Adrenal gland (tissue), 12 donors: ENCODE data around the gene UBAC2. TPM values are rescaled to one million over a fixed set of nuclear protein-coding genes. Genes with fewer than 3 reads are reported as not detected.
"Not testable (repeated sequence)": the region's sequence is repeated elsewhere in the genome, so short reads cannot be mapped to it uniquely, and the experiment has no call there.

Source experiments
- DNase-seq, 7 donors: peaks; one replicate each; pipeline ENCODE4 v3.0.0-alpha.2; 2019 to 2020
- H3K27ac ChIP-seq, 5 donors: fragments of 200-600 bp; sonication (generic) in 4 of 5; 1 replicate in 3 of 5; 2 replicates in 2 of 5; pipeline versions ENCODE4 v1.5.1 to v1.8.0; 2016 to 2020; ENCODE audit warnings: mild to moderate bottlenecking in 1 of 5
- H3K27me3 ChIP-seq: fragments of 200-600 bp; 2 replicates; pipeline ENCODE4 v1.8.0; 2021
- H3K36me3 ChIP-seq, 2 donors: fragments of 200-600 bp; replicated peaks in 1 of 2; 1 replicate in 1 of 2; 2 replicates in 1 of 2; pipeline versions ENCODE4 v1.5.1 to v1.8.0; 2018 to 2022
- H3K4me1 ChIP-seq, 2 donors: fragments of 200-600 bp; replicated peaks in 1 of 2; 1 replicate in 1 of 2; 2 replicates in 1 of 2; pipeline versions ENCODE4 v1.5.1 to v1.8.0; 2018 to 2021
- H3K4me3 ChIP-seq, 4 donors: fragments of 200-600 bp; sonication (generic) in 3 of 4; one replicate each; pipeline ENCODE4 v1.5.1; 2016 to 2018
- H3K9me3 ChIP-seq, 3 donors: fragments of 200-600 bp; sonication (generic) in 1 of 3; replicated peaks in 1 of 3; 1 replicate in 2 of 3; 2 replicates in 1 of 3; pipeline versions ENCODE4 v1.5.1 to v1.8.0; 2016 to 2021
- POLR2A ChIP-seq, 2 donors: fragments of 450-650 bp; IDR thresholded peaks; one replicate each; pipeline ENCODE4 v1.6.1; 2017; ENCODE audit warnings: antibody characterized with exemption in 2 of 2, mild to moderate bottlenecking in 2 of 2, moderate library complexity in 1 of 2
- WGBS, 4 donors: extraction: QIAGEN DNeasy Blood & Tissue Kit in 2 of 4; methylation state at CpG; one replicate each; pipeline versions ENCODE4 v1.1.5 to v1.1.7; 2013 to 2017; 5-methylcytosine and 5-hydroxymethylcytosine counted together
- intact Hi-C, 2 donors: fragments of 100-400 bp; cut with DNase I; formaldehyde crosslinking; loops; one replicate each; pipeline versions ENCODE4 v1.14.1 to v1.15.0; 2022 to 2023
- polyA plus RNA-seq, 3 donors: library from polyadenylated mRNA; stranded (reverse); fragments of 200-250 nt in 2 of 3; fragments of 350-450 nt in 1 of 3; fragmentation: Illumina TruSeq in 1 of 3; extraction: RNeasy Lipid Tissue Mini Kit (QIAGEN cat#74804) in 1 of 3; gene quantifications; one replicate each; pipeline ENCODE4 v1.2.3, GENCODE V29; 2013 to 2014
- total RNA-seq, 9 donors: library from RNA; depleted of rRNA in 4 of 9; stranded (reverse); fragments of >200 nt in 4 of 9; fragments of 120-200 nt in 1 of 9; fragmentation: NEBNext Ultra II Directional in 1 of 9; extraction: Animal tissue kit (Norgen Biotek cat#: 25700) in 1 of 9; gene quantifications; one replicate each; pipeline versions ENCODE4 v1.1.0 to v1.2.4, GENCODE V29; 2013 to 2023
- TF ChIP-seq, protein P1 (sequence below), 6 experiments: fragments of 450-650 bp in 4 of 6; fragments of 200-600 bp in 2 of 6; sonication (generic) in 1 of 6; IDR thresholded peaks; 1 replicate in 5 of 6; 2 replicates in 1 of 6; pipeline versions ENCODE4 v1.5.1 to v1.8.0; 2016 to 2021; ENCODE audit warnings: antibody characterized with exemption in 6 of 6, mild to moderate bottlenecking in 2 of 6, moderate library complexity in 1 of 6
- donor health status: healthy with polysubstance abuse.
- donor health status: Bipolar disorder and iron deficiency.
- donor health status: DM: yes; HTN: yes; CAD: no.
- donor health status: DM: no; HTN: no; CAD: no.
- donor health status: DM: no; HTN: no; CAD: no.
- donor health status: DM: yes; HTN: yes; CAD: no.

UBAC2 gene
- total and polyA plus RNA-seq, 12 donors: 46.3 to 67.8 (median 53.5) TPM

DNA sequence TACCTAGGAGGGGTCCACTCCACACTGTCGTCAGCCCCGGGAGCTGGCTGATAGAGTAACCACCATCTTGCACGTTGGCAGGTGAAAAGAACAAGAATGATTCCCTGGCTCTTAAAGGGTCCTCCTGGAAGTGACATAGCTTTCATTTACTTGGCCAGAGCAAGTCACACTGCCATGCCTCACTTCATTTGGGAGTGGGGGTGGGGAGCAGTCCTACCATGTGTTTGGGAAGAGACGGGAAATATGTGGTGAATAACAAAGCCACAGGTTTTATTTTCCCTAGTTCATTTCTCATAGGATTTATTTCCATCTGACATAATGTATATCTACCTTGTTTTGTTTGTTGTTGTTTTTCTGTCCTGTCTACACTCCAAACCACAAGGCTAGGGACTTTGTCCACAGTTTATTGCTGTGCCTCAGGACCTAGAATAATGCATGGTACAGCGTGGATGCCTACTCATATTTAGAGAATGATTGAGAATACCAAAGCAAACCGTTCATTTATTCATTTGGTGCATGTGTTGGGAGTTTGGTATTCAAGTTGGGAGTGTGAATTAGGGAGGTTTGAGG, 26.8 kb downstream of the UBAC2 start:
- H3K36me3 ChIP-seq: no peaks in the 10 kb centered on the region
- TF ChIP-seq POLR2A (IDR thresholded peaks at IDR 0.05): no peak
- TF ChIP-seq, protein P1, sequence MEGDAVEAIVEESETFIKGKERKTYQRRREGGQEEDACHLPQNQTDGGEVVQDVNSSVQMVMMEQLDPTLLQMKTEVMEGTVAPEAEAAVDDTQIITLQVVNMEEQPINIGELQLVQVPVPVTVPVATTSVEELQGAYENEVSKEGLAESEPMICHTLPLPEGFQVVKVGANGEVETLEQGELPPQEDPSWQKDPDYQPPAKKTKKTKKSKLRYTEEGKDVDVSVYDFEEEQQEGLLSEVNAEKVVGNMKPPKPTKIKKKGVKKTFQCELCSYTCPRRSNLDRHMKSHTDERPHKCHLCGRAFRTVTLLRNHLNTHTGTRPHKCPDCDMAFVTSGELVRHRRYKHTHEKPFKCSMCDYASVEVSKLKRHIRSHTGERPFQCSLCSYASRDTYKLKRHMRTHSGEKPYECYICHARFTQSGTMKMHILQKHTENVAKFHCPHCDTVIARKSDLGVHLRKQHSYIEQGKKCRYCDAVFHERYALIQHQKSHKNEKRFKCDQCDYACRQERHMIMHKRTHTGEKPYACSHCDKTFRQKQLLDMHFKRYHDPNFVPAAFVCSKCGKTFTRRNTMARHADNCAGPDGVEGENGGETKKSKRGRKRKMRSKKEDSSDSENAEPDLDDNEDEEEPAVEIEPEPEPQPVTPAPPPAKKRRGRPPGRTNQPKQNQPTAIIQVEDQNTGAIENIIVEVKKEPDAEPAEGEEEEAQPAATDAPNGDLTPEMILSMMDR (IDR thresholded peaks at IDR 0.05): no peak
- DNase-seq: no peak
- H3K27ac ChIP-seq: no peak overlapping the region
- no peak overlapping the region for H3K4me3 ChIP-seq
- intact Hi-C loops: no loop called here
- no peaks in the 10 kb centered on the region for H3K9me3 ChIP-seq
- peaks cover 5 to 44% of the 10 kb centered on the region in 2 donors for H3K4me1 ChIP-seq
- 94 to 95% (median 94%) methylated on average over 6 of the region's 6 CpGs for WGBS, 4 donors
- H3K27me3 ChIP-seq: no peaks in the 10 kb centered on the region

DNA sequence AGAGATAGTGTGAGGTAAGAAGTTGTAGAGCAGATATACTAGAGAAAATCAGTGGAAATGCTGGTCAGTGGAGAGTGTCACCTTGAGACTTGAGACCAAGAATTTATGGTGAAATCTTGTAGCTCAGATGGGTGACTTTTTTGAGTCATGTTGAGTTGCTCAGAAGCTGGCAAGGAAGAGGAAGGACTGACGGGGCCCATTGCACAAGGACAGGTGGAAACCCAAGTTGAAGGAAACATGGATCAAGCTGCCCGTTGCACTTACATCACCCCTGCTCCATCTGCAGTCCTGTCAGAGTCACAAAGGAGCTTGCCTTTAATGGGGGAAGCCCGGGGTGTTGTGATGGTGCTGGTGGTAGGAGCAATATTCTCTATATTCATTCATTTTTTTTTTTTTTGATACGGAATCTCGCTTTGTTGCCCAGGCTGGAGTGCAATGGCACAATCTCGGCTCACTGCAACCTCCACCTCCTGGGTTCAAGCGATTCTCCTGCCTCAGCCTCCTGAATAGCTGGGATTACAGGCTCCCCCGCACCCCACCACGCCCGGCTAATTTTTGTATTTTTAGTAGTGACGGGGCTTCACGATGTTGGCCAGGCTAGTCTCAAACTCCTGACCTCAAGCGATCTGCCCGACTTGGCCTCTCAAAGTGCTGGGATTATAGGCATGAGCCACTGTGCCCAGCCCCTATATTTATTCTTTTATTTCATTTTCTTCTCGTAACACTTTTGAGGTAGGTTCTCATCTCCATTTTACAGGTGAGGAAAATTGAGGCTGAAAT, 27.4 kb downstream of the UBAC2 start:
- peak in 5 of 7 donors; percentile 15 to 61 (median 23) for DNase-seq
- Histone ChIP-seq H3K9me3 (no peaks in the 10 kb centered on the region), H3K4me3 (no peak overlapping the region), H3K27ac (no peak overlapping the region), H3K4me1 (peaks cover 5 to 44% of the 10 kb centered on the region in 2 donors), H3K27me3 (no peaks in the 10 kb centered on the region), H3K36me3 (no peaks in the 10 kb centered on the region)
- WGBS, 4 donors: 81 to 91% (median 84%) methylated on average over 14 to 15 of the region's 15 CpGs
- no peak for TF ChIP-seq POLR2A (IDR thresholded peaks at IDR 0.05)
- TF ChIP-seq, protein P1 (IDR thresholded peaks at IDR 0.05): no peak
- intact Hi-C loops: no loop called here

DNA sequence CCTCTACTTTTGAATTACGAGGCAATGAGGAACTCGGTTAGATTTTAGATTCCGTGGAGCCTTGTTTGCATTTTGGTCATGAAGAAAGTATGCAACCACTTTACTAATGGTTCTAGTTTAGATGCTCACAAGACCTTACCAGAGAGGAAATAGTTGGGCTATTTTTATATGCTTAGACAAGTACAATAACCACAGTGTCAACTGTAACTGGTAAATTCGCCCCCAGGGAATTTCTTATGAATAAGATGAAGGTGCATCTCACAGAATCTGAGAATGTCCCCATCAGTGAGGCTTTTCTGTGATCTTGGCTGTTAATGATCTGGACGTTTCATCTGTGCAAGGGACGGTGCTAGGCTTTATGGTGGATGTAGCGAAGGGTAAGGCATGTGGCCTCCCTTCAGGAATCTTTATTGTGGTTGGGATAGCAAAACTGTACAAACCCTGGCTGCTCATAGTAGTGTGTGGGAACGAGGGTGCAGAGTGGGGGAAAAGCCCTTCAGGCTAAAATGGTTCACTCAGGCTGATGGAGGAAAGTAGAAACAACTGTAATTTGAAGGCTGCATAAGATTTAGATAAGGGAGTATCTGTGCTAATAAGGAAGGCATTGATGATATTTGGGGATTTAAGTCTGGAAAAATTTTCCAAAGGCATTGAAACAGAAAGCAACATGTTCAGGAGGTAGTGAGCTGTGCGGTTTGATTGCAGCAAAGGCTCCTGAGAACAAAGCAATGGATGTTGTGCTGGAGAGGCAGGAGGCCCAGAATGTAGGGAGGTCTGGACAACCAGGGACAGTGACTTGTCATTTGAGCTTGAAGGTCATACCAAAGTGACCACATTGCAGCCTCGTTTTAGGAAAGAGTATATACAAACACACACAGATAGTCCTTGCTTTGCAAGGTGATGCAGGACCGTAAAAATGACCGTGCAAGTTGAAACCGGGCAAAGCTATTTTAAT, 28.4 kb downstream of the UBAC2 start:
- intact Hi-C loops: no loop called here
- Histone ChIP-seq H3K4me3 (no peak overlapping the region), H3K27ac (no peak overlapping the region), H3K27me3 (no peaks in the 10 kb centered on the region), H3K9me3 (no peaks in the 10 kb centered on the region), H3K4me1 (peaks cover 5 to 44% of the 10 kb centered on the region in 2 donors), H3K36me3 (no peaks in the 10 kb centered on the region)
- TF ChIP-seq, protein P1 (IDR thresholded peaks at IDR 0.05): no peak
- TF ChIP-seq POLR2A (IDR thresholded peaks at IDR 0.05): no peak
- 63 to 68% (median 65%) methylated on average over 12 to 13 of the region's 13 CpGs for WGBS, 4 donors
- DNase-seq: no peak

DNA sequence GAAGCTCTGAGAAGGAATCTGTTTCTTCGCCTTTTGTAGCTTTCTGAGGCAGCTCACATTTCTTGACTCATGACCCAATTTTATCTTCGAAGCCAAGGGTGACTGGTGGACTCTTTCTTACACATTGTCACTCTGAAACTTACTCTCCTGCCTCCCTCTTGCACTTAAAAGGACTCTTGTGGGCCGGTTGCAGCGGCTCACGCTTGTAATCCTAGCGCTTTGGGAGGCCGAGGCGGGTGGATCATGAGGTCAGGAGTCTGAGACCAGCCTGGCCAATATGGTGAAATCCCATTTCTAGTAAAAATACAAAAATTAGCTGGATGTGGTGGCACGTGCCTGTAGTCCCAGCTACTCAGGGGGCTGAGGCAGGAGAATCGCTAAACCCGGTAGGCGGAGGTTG, 29.9 kb downstream of the UBAC2 start:
- H3K4me3 ChIP-seq, DNase-seq: not testable (repeated sequence)
- 86 to 93% (median 92%) methylated on average over 12 of the region's 12 CpGs for WGBS, 4 donors

More for the DNA sequence above, 29.9 kb downstream of the UBAC2 start:
- H3K4me1 ChIP-seq: peaks cover 5 to 31% of the 10 kb centered on the region in 2 donors
- H3K27me3 ChIP-seq, intact Hi-C loops, H3K36me3 ChIP-seq, H3K27ac ChIP-seq, H3K9me3 ChIP-seq: not testable (repeated sequence)
